HepG2 (cell line): ENCODE measurements around the gene SLC1A3. TPM values are rescaled to one million over a fixed set of nuclear protein-coding genes. Genes with fewer than 3 reads are reported as not detected.

Source experiments
- ATAC-seq: fragments of 200-7000 bp; cut with Tn5 transposase; 3 replicates; pipeline ENCODE4 v1.9.1; 2020; ENCODE audit warnings: mild to moderate bottlenecking, moderate library complexity
- BruUV-seq: library from RNA; stranded (reverse); fragments of 400-500 nt; replicated peaks from 2 replicates; lab custom pipeline; 2021; lab: Mats Ljungman, UMichigan
- CTCF ChIA-PET: fragments of 300-600 bp; formaldehyde crosslinking; extraction: SDS; loops from one replicate; lab custom pipeline; 2021; ENCODE audit warnings: low total read pairs, inconsistent platforms, low intra/inter-chr PET ratio; lab: Yijun Ruan, JAX
- POLR2A ChIA-PET: fragments of 350-600 bp; sonication (Branson Sonifier 250); formaldehyde crosslinking; loops from one replicate; lab custom pipeline; 2020; ENCODE audit warnings: antibody characterized with exemption, inconsistent platforms; lab: Yijun Ruan, JAX
- DNase-seq: peaks from one replicate; pipeline ENCODE4 v3.0.0-alpha.2; 2015; ENCODE audit warnings: low spot score
- FAIRE-seq: peaks from 3 replicates; lab custom pipeline; 2011; peaks lifted over from hg19 to GRCh38; lab: Jason Lieb, UNC
- H2AFZ ChIP-seq: one replicate; pipeline ENCODE4 v1.6.1; 2011; ENCODE audit warnings: low read length, inconsistent platforms
- H3K27ac ChIP-seq: fragments of 300-600 bp; 3 replicates; pipeline ENCODE4 v1.8.0; 2011; ENCODE audit warnings: mixed run types, mild to moderate bottlenecking, mixed read lengths, low read length, inconsistent platforms; ENCODE audit not compliant: insufficient read depth; ENCODE audit errors: extremely low read length
- H3K27me3 ChIP-seq, 2 experiments: fragments of 200-600 bp in 1 of 2; 2 replicates in 1 of 2; 3 replicates in 1 of 2; pipeline versions ENCODE4 v1.6.0 to v1.8.0; 2011; ENCODE audit warnings: low read length in 2 of 2, mild to moderate bottlenecking in 2 of 2, moderate library complexity in 2 of 2, inconsistent platforms in 1 of 2; ENCODE audit not compliant: insufficient read depth in 2 of 2, control insufficient read depth in 1 of 2
- H3K36me3 ChIP-seq, 2 experiments: fragments of 200-600 bp in 1 of 2; replicated peaks in 1 of 2; 2 replicates in 1 of 2; 3 replicates in 1 of 2; pipeline versions ENCODE4 v1.5.1 to v1.8.0; 2011; ENCODE audit warnings: low read length in 2 of 2, inconsistent platforms in 1 of 2; ENCODE audit not compliant: insufficient read depth in 2 of 2, control insufficient read depth in 1 of 2
- H3K4me1 ChIP-seq: 2 replicates; pipeline ENCODE4 v1.5.1; 2012; ENCODE audit warnings: low read length, inconsistent platforms; ENCODE audit not compliant: insufficient read depth
- H3K4me2 ChIP-seq: 2 replicates; pipeline ENCODE4 v1.6.0; 2011; ENCODE audit warnings: low read depth, low read length, inconsistent platforms
- H3K4me3 ChIP-seq, 3 experiments: fragments of 200-600 bp in 1 of 3; sonication (generic), shearing (Covaris generic) in 1 of 3; replicated peaks in 1 of 3; 2 replicates each; pipeline ENCODE4 v1.5.1; 2011 to 2016; ENCODE audit warnings: low read length in 3 of 3, inconsistent platforms in 2 of 3, low read depth in 2 of 3, mild to moderate bottlenecking in 2 of 3, control low read depth in 1 of 3, mixed read lengths in 1 of 3; ENCODE audit not compliant: insufficient read depth in 1 of 3
- H3K79me2 ChIP-seq: one replicate; pipeline ENCODE4 v1.6.1; 2011; ENCODE audit warnings: low read length, inconsistent platforms; ENCODE audit not compliant: insufficient read depth
- H3K9ac ChIP-seq: 2 replicates; pipeline ENCODE4 v1.6.0; 2011; ENCODE audit warnings: mild to moderate bottlenecking, low read depth, low read length, inconsistent platforms; ENCODE audit not compliant: insufficient read depth
- H3K9me3 ChIP-seq: 2 replicates; pipeline ENCODE4 v1.5.1; 2012; ENCODE audit warnings: mild to moderate bottlenecking, low read length
- H4K20me1 ChIP-seq: 2 replicates; pipeline ENCODE4 v1.6.0; 2011; ENCODE audit warnings: inconsistent platforms, mild to moderate bottlenecking, low read length, moderate library complexity; ENCODE audit not compliant: insufficient read depth
- CHD4 ChIP-seq: fragments of 200-600 bp; sonication (generic); IDR thresholded peaks from 2 replicates; pipeline ENCODE4 v1.7.0; 2017; ENCODE audit warnings: mild to moderate bottlenecking, low read length, borderline replicate concordance
- FOXA1 ChIP-seq, 2 experiments: fragments of 450-650 bp in 1 of 2; sonication (generic) in 1 of 2; formaldehyde crosslinking in 1 of 2; IDR thresholded peaks; 2 replicates each; pipeline versions ENCODE4 v1.4.0 to v1.6.1; 2016 to 2020; ENCODE audit warnings: missing genetic modification reagents in 1 of 2
- FOXC1 ChIP-seq: sonication (generic); formaldehyde crosslinking; IDR thresholded peaks from 2 replicates; pipeline ENCODE4 v1.8.0; 2022; ENCODE audit warnings: mild to moderate bottlenecking, missing genetic modification reagents, borderline replicate concordance
- JUNB ChIP-seq: sonication (generic); formaldehyde crosslinking; IDR thresholded peaks from 2 replicates; pipeline ENCODE4 v1.8.0; 2022; ENCODE audit warnings: missing genetic modification reagents, mild to moderate bottlenecking, borderline replicate concordance
- PLRG1 ChIP-seq: fragments of 450-650 bp; conservative IDR thresholded peaks from 2 replicates; pipeline ENCODE4 v1.6.1; 2016
- SALL1 ChIP-seq: sonication (generic); formaldehyde crosslinking; IDR thresholded peaks from 2 replicates; pipeline ENCODE4 v1.8.0; 2022; ENCODE audit warnings: mild to moderate bottlenecking, missing genetic modification reagents
- STAT5B ChIP-seq: sonication (generic); formaldehyde crosslinking; IDR thresholded peaks from 2 replicates; pipeline ENCODE4 v1.4.0; 2020; ENCODE audit warnings: missing genetic modification reagents
- ZFP36L2 ChIP-seq: sonication (generic); formaldehyde crosslinking; IDR thresholded peaks from 2 replicates; pipeline ENCODE4 v1.4.0; 2020; ENCODE audit warnings: missing genetic modification reagents
- ZNF543 ChIP-seq: sonication (generic); formaldehyde crosslinking; IDR thresholded peaks from 2 replicates; pipeline ENCODE4 v1.4.0; 2020; ENCODE audit warnings: mild to moderate bottlenecking, missing genetic modification reagents
- ZNF589 ChIP-seq: sonication (generic); formaldehyde crosslinking; conservative IDR thresholded peaks from 2 replicates; pipeline ENCODE4 v1.8.0; 2022; ENCODE audit warnings: mild to moderate bottlenecking, moderate library complexity, missing genetic modification reagents
- ZNF773 ChIP-seq: sonication (generic); formaldehyde crosslinking; IDR thresholded peaks from 2 replicates; pipeline ENCODE4 v1.4.0; 2020; ENCODE audit warnings: missing genetic modification reagents, borderline replicate concordance
- WGBS: methylation state at CpG from one replicate; pipeline ENCODE4 v1.1.6; 2017; ENCODE audit warnings: low lambda C conversion rate; 5-methylcytosine and 5-hydroxymethylcytosine counted together
- in situ Hi-C: cut with HindIII; loops from 2 replicates; pipeline ENCODE4 v1.10.0; 2017; ENCODE audit warnings: low pct_unique_long_range_greater_than_20kb; ENCODE audit not compliant: extremely low pct_ligation_motif_present
- intact Hi-C: fragments of 100-400 bp; cut with micrococcal nuclease; formaldehyde crosslinking; loops from one replicate; pipeline ENCODE4 v1.10.0; 2022; ENCODE audit not compliant: unreplicated experiment
- polyA plus RNA-seq, 8 experiments: library from polyadenylated mRNA; depleted of rRNA in 3 of 8; stranded (reverse) in 7 of 8; unstranded in 1 of 8; fragments of >200 nt; fragmentation: Illumina TruSeq in 4 of 8; extraction: Trizol in 4 of 8; gene quantifications; 2 replicates each; pipeline versions ENCODE4 v1.2.1 to v1.2.3, GENCODE V29; 2011 to 2016; ENCODE audit warnings: low read depth in 4 of 8, missing spikeins in 1 of 8, mixed read lengths in 1 of 8; ENCODE audit not compliant: insufficient read depth in 1 of 8
- total RNA-seq, 5 experiments: library from RNA; depleted of rRNA; stranded (reverse); fragments of >200 nt; fragmentation: Illumina TruSeq; extraction: Trizol; gene quantifications; 2 replicates each; pipeline ENCODE4 v1.2.3, GENCODE V29; 2016; ENCODE audit warnings: low read depth in 1 of 5
- TF ChIP-seq, protein P1 (sequence below): sonication (generic); formaldehyde crosslinking; IDR thresholded peaks from 2 replicates; pipeline ENCODE4 v1.5.0; 2020; ENCODE audit warnings: missing genetic modification reagents
- TF ChIP-seq, protein P2 (sequence below): sonication (generic); formaldehyde crosslinking; IDR thresholded peaks from 2 replicates; pipeline ENCODE4 v1.9.0; 2021; ENCODE audit warnings: missing genetic modification reagents, borderline replicate concordance

SLC1A3 gene
- total and polyA plus RNA-seq, 2 of the 13 experiments (the other 11 are each of a cell fraction or from before 2014, with no cell fraction given), result 0.09 TPM; not detected in 1

DNA sequence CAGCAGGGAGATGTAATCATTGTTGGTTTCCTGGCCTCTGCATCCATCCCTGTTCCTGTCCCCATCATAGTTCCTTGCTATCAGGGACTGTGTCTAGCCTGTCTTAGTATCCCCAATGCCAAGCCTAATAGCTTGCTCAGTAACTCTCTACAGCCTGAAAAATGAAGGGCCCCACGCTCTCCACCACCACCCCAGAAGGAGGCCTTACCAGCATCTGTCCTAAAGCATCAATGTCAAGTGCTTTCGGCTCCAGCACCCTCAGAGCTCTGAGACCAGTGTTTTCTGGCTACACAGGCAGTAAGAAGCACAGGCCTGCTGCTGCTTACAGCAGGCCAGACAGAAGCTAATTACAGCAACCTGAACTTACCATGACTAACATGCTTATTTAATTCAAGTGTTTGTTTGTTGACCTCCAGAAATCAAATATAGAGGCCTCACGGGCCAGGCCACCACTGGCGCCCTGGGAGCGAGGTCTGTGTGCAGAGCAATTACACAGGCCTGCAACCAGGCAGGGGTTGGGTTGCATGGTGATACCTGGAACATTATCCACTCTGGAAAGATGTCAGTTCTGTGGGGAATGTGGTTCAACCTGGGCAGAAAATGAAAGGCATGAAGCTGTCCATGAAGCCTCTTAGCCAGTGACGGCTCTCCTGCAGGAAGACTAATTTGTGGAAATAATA, 124.3 kb downstream of the SLC1A3 start:
- H3K4me2 ChIP-seq, result no peak overlapping the region
- no TSS peak for BruUV-seq
- TF ChIP-seq ZNF543 (CRISPR knock-in tag) (no peak), FOXC1 (CRISPR knock-in tag) (no peak), CHD4 (no peak), ZNF589 (no peak), ZNF773 (CRISPR knock-in tag) (no peak), ZFP36L2 (no peak), PLRG1 (no peak), JUNB (CRISPR knock-in tag) (no peak), SALL1 (CRISPR knock-in tag) (no peak), FOXA1 (IDR thresholded peaks at IDR 0.05) (no peak), FOXA1 (CRISPR knock-in tag; IDR thresholded peaks at IDR 0.05) (no peak), STAT5B (CRISPR knock-in tag) (no peak)
- TF ChIP-seq, protein P1, sequence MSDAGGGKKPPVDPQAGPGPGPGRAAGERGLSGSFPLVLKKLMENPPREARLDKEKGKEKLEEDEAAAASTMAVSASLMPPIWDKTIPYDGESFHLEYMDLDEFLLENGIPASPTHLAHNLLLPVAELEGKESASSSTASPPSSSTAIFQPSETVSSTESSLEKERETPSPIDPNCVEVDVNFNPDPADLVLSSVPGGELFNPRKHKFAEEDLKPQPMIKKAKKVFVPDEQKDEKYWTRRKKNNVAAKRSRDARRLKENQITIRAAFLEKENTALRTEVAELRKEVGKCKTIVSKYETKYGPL (CRISPR knock-in tag), result no peak
- TF ChIP-seq, protein P2, sequence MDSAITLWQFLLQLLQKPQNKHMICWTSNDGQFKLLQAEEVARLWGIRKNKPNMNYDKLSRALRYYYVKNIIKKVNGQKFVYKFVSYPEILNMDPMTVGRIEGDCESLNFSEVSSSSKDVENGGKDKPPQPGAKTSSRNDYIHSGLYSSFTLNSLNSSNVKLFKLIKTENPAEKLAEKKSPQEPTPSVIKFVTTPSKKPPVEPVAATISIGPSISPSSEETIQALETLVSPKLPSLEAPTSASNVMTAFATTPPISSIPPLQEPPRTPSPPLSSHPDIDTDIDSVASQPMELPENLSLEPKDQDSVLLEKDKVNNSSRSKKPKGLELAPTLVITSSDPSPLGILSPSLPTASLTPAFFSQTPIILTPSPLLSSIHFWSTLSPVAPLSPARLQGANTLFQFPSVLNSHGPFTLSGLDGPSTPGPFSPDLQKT (CRISPR knock-in tag), result no peak
- intact Hi-C loops (no loop called here), in situ Hi-C loops (loop anchor here (10.0 kb wide), 1 partner anchor 274 kb away; no protein-coding TSS in a partner anchor)
- no peaks in the 10 kb centered on the region for H3K79me2 ChIP-seq
- H3K36me3 ChIP-seq, result no peaks in the 10 kb centered on the region
- WGBS, result 8% methylated on average over 6 of the region's 6 CpGs
- no peak overlapping the region for H3K27ac ChIP-seq
- H3K27me3 ChIP-seq, result no peaks in the 10 kb centered on the region; a peak in 2 of 5 replicates
- CTCF ChIA-PET, result no interaction called here
- no peaks in the 10 kb centered on the region for H4K20me1 ChIP-seq
- no peaks in the 10 kb centered on the region for H3K9me3 ChIP-seq
- ATAC-seq (peak; percentile 64), FAIRE-seq (no peak), DNase-seq (no peak)
- no peak overlapping the region for H3K9ac ChIP-seq
- H3K4me3 ChIP-seq, result no peak overlapping the region
- POLR2A ChIA-PET, result no interaction called here
- H2AFZ ChIP-seq, result no peak overlapping the region
- H3K4me1 ChIP-seq, result no peaks in the 10 kb centered on the region
